DND-41 (cell line): ENCODE results near the gene DFFB.

Experiments
- ATAC-seq: fragments of 200-7000 bp; cut with Tn5 transposase; 3 replicates; pipeline ENCODE4 v1.9.1; 2021; ENCODE audit warnings: low read depth; ENCODE audit not compliant: insufficient read depth
- DNase-seq: peaks from one replicate; pipeline ENCODE4 v3.0.0-alpha.2; 2020
- H2AFZ ChIP-seq: 2 replicates; pipeline ENCODE4 v1.6.0; 2012; ENCODE audit warnings: low read depth, low read length
- H3K27ac ChIP-seq: 2 replicates; pipeline ENCODE4 v1.5.1; 2012; ENCODE audit warnings: low read length, inconsistent platforms
- H3K27me3 ChIP-seq: fragments of 200-600 bp; sonication (generic); 2 replicates; pipeline ENCODE4 v1.6.0; 2012; ENCODE audit warnings: low read length, mild to moderate bottlenecking, inconsistent platforms; ENCODE audit not compliant: insufficient read depth, poor library complexity
- H3K36me3 ChIP-seq: 2 replicates; pipeline ENCODE4 v1.5.1; 2012; ENCODE audit warnings: low read length, inconsistent platforms; ENCODE audit not compliant: insufficient read depth
- H3K4me1 ChIP-seq: 2 replicates; pipeline ENCODE4 v1.5.1; 2012; ENCODE audit warnings: mild to moderate bottlenecking, low read length; ENCODE audit not compliant: insufficient read depth
- H3K4me2 ChIP-seq: 2 replicates; pipeline ENCODE4 v1.6.0; 2012; ENCODE audit warnings: mild to moderate bottlenecking, moderate library complexity, low read length, inconsistent platforms; ENCODE audit not compliant: insufficient read depth
- H3K4me3 ChIP-seq, 2 experiments: fragments of 200-600 bp in 1 of 2; shearing (Covaris generic) in 1 of 2; 2 replicates each; pipeline ENCODE4 v1.5.1; 2012 to 2016; ENCODE audit warnings: inconsistent platforms in 2 of 2, low read length in 2 of 2, mild to moderate bottlenecking in 2 of 2, low read depth in 1 of 2, moderate library complexity in 1 of 2
- H3K79me2 ChIP-seq: 2 replicates; pipeline ENCODE4 v1.6.0; 2012; ENCODE audit warnings: low read length, inconsistent platforms; ENCODE audit not compliant: insufficient read depth
- H3K9ac ChIP-seq: 2 replicates; pipeline ENCODE4 v1.6.0; 2012; ENCODE audit warnings: low read depth, mild to moderate bottlenecking, inconsistent platforms, low read length, moderate library complexity
- H3K9me3 ChIP-seq: 2 replicates; pipeline ENCODE4 v1.5.1; 2012; ENCODE audit warnings: low read length, moderate library complexity, mild to moderate bottlenecking, inconsistent platforms; ENCODE audit not compliant: insufficient read depth, severe bottlenecking
- H4K20me1 ChIP-seq: 2 replicates; pipeline ENCODE4 v1.6.0; 2012; ENCODE audit warnings: low read length; ENCODE audit not compliant: insufficient read depth
- EZH2 ChIP-seq: IDR thresholded peaks from 3 replicates; pipeline ENCODE4 v1.6.1; 2012; ENCODE audit warnings: borderline replicate concordance, low read depth, mild to moderate bottlenecking, moderate library complexity, low read length, inconsistent platforms; ENCODE audit not compliant: severe bottlenecking
- TF ChIP-seq, protein P1 (sequence below): IDR thresholded peaks from 2 replicates; pipeline ENCODE4 v1.5.1; 2012; ENCODE audit warnings: borderline replicate concordance, low read length, moderate library complexity, mild to moderate bottlenecking; ENCODE audit not compliant: poor library complexity, severe bottlenecking; ENCODE audit errors: extremely low read depth

The DFFB gene

GRCh38 chr1:3850857-3851256 is 6.4 kb upstream of the DFFB start:
- no peak overlapping the region for H2AFZ ChIP-seq
- peaks cover 44% of the 10 kb centered on the region for H3K36me3 ChIP-seq
- H3K27me3 ChIP-seq, result no peaks in the 10 kb centered on the region
- no peak overlapping the region for H3K27ac ChIP-seq
- no peak for TF ChIP-seq EZH2
- TF ChIP-seq, protein P1, sequence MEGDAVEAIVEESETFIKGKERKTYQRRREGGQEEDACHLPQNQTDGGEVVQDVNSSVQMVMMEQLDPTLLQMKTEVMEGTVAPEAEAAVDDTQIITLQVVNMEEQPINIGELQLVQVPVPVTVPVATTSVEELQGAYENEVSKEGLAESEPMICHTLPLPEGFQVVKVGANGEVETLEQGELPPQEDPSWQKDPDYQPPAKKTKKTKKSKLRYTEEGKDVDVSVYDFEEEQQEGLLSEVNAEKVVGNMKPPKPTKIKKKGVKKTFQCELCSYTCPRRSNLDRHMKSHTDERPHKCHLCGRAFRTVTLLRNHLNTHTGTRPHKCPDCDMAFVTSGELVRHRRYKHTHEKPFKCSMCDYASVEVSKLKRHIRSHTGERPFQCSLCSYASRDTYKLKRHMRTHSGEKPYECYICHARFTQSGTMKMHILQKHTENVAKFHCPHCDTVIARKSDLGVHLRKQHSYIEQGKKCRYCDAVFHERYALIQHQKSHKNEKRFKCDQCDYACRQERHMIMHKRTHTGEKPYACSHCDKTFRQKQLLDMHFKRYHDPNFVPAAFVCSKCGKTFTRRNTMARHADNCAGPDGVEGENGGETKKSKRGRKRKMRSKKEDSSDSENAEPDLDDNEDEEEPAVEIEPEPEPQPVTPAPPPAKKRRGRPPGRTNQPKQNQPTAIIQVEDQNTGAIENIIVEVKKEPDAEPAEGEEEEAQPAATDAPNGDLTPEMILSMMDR, result no peak
- ATAC-seq (no peak), DNase-seq (no peak)
- peaks cover 28% of the 10 kb centered on the region for H3K79me2 ChIP-seq
- H3K4me1 ChIP-seq, result peaks cover 8% of the 10 kb centered on the region
- no peak overlapping the region for H3K4me2 ChIP-seq
- H4K20me1 ChIP-seq, result peaks cover 14% of the 10 kb centered on the region; the same call in 1 of the 2 replicates
- no peak overlapping the region for H3K4me3 ChIP-seq
- no peaks in the 10 kb centered on the region for H3K9me3 ChIP-seq
- H3K9ac ChIP-seq, result no peak overlapping the region

GRCh38 chr1:3851292-3851691 is 6.0 kb upstream of the DFFB start:
- Histone ChIP-seq H3K79me2 (peaks cover 32% of the 10 kb centered on the region), H3K4me3 (no peak overlapping the region), H3K9ac (no peak overlapping the region), H4K20me1 (peaks cover 14% of the 10 kb centered on the region; the same call in 1 of the 2 replicates), H2AFZ (no peak overlapping the region), H3K9me3 (no peaks in the 10 kb centered on the region), H3K27me3 (no peaks in the 10 kb centered on the region), H3K4me1 (peaks cover 13% of the 10 kb centered on the region), H3K4me2 (no peak overlapping the region), H3K27ac (no peak overlapping the region), H3K36me3 (peaks cover 44% of the 10 kb centered on the region)
- TF ChIP-seq, protein P1, result no peak
- no peak for TF ChIP-seq EZH2
- DNase-seq, result no peak
- no peak for ATAC-seq

DNA sequence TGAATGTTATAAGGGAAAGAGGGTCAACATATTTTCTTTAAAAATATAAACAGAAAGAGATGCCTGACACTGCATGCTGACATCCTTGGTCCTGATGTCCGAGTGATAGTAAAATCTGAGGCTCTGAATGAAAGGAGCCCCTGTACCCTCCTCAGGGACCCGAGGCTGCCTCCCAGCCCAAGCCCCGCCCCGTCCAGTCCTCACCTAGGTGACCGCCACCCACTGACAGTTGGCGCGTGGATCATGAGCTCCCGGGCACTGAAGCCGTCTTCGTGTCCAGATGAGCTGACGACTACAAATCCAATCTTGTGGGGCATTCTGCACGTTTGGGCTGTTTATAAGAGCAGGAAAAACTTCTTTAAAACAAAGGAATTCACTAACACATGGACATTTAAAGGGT is 5.2 kb upstream of the DFFB start:
- Histone ChIP-seq H3K27me3 (no peaks in the 10 kb centered on the region), H3K4me2 (no peak overlapping the region), H3K4me1 (peaks cover 13% of the 10 kb centered on the region), H3K79me2 (peaks cover 37% of the 10 kb centered on the region), H2AFZ (no peak overlapping the region), H3K9ac (no peak overlapping the region), H3K4me3 (no peak overlapping the region), H3K9me3 (no peaks in the 10 kb centered on the region), H3K27ac (no peak overlapping the region), H4K20me1 (peaks cover 14% of the 10 kb centered on the region; the same call in 1 of the 2 replicates), H3K36me3 (peaks cover 37% of the 10 kb centered on the region)
- DNase-seq (no peak), ATAC-seq (no peak)
- TF ChIP-seq, protein P1, result no peak
- TF ChIP-seq EZH2, result no peak
